SK-N-MC (cell line): ENCODE measurements around the gene TUBB4A.

ENCODE experiments used
- EZH2 ChIP-seq: fragments of 200-600 bp; sonication (generic); IDR thresholded peaks from one replicate; pipeline ENCODE4 v1.6.1; 2017; ENCODE audit warnings: antibody characterized with exemption
- POLR2AphosphoS5 ChIP-seq: IDR thresholded peaks from 2 replicates; pipeline ENCODE4 v1.6.1; 2012; ENCODE audit warnings: mild to moderate bottlenecking, low read depth, low read length, borderline replicate concordance

DNA sequence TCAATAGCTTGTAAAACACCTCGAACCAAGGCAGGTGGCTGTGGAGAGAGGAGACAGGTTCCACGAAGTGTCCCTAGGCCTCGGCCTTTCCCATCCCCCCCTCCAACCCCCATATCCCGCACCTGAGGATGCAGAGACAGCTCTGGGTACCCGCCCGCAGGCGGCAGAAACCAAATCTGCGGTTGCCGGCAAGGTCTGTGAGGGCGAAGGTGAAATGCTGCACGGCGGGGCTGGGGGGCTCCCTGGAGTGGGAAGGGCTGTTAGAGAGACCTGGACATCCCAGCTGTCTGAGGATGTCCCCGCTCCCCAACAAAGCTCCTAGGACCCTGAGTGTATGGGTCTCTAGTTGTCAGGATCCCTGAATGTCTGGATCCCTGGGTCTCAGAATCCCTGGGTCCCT, 23.3 kb downstream of the TUBB4A start:
- TF ChIP-seq POLR2AphosphoS5: no peak
- no peak for TF ChIP-seq EZH2
